GM13976 (cell line): Measurements from ENCODE around the gene ARSI.

Experiments used
- DNase-seq: peaks from one replicate; pipeline ENCODE4 v3.0.0; 2012; ENCODE audit warnings: low spot score
- CTCF ChIP-seq: IDR thresholded peaks from 2 replicates; pipeline ENCODE4 v1.5.1; 2012; ENCODE audit warnings: borderline replicate concordance, mild to moderate bottlenecking; ENCODE audit not compliant: insufficient read depth; ENCODE audit errors: extremely low read depth, missing control alignments, control extremely low read depth
- in situ Hi-C: fragments of 300-500 bp; cut with MboI; formaldehyde crosslinking; loops from one replicate; pipeline ENCODE4 v1.12.0; 2022; ENCODE audit warnings: low sequenced_read_pairs, mixed read lengths, inconsistent platforms; ENCODE audit not compliant: unreplicated experiment

The ARSI gene

GRCh38 chr5:150339165-150339564 lies 36.5 kb upstream of the ARSI start:
- DNase-seq, result no peak
- TF ChIP-seq CTCF, result no peak
- in situ Hi-C loops, result no loop called here

- TF ChIP-seq CTCF, result no peak
- in situ Hi-C loops, result no loop called here
- DNase-seq, result no peak
These were observed 35.8 kb upstream of the ARSI start for GRCh38 chr5:150338546-150338945.

DNA sequence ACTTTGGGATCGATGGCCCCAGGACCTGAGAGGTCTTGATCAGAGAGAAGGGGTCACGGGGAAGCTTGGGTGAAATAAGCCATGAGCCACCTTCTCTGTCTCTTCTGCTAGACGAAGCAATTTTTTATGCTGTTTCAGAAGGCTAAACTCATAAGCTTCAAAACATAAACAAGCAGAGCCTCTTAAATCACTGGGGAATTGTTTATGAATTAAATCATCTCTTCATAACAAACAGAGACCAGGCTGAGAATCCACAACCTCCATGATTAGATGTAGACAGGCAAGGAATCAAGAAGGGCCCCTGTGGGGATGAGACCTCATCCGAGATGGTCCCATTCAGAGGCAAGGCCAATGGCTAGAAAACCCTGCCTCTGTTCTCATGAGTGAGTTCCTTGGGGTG lies 33.1 kb upstream of the ARSI start:
- in situ Hi-C loops, result no loop called here

GRCh38 chr5:150333400-150333799 lies 30.7 kb upstream of the ARSI start:
- no peak for DNase-seq
- no peak for TF ChIP-seq CTCF
- in situ Hi-C loops, result no loop called here

More for the DNA sequence above, 33.1 kb upstream of the ARSI start:
- no peak for TF ChIP-seq CTCF
- DNase-seq, result no peak

DNA sequence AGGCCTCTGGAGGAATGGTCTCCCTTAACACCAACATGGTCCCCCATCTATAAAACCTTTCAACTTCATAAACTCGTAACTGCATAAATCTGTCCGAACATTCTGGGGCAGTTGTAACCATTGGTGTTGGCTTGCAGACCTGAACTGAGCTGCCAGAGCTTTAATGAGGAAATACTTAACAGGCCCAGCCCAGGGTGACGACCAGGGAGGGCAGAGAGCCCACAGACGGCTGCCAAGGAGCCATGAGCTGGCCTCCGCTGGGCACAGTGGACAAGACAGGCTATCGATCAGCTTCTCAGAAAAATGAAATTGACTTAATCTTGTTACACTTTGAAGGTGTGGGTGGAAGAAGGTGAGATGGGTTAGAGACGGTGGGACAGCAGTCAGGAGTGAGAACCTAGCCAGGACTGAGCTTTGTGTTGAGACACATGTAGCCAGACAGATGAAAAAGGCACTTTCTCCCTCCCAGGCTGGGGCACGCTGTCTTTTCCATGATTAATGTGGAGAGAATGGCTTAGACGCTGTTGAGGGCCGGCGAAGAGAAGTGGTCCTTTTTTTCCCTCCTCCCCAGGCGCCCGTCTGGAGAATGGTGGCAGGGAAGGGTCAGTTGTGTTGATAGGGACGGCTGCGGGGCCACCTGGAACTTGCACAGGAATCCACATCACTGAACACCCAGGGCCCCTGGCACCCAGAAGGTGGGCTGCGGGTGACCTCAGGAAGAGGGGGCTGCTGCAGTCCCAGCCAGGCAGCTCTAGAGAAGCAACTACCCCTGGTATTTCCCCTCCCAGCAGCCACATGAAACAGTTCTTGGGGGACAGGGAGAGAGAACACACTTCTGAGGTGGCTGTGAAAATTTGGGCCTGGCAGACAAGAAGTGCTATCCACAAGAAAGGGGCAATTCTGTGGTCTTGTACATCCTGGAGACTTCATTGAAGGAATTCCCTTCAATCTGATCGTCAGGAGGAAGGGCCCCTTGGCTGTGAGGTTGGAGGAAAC lies 27.5 kb upstream of the ARSI start:
- in situ Hi-C loops, result no loop called here

DNA sequence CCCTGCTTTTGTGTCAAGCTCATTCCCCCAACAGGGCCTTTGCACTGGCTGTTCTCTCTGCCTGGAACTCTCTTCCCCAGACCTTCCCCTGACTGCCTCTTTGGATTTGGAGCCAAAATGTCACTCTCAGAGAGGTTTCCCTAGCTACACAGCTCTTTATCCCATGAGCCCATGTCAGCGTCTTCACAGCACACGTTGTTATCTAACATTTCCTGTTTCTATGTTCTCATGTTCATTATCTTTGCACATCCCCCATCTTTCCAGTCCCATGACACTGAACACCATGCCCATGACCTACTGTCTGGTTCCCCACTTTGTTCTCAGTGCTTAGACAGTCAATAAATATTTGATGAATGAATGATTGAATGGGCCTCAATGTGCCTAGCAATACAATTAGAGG lies 26.3 kb upstream of the ARSI start:
- in situ Hi-C loops, result no loop called here
- TF ChIP-seq CTCF, result no peak
- no peak for DNase-seq

More for the DNA sequence above, 27.5 kb upstream of the ARSI start:
- no peak for TF ChIP-seq CTCF
- no peak for DNase-seq
